HCT116 (cell line): ENCODE data around the gene DMBT1. TPM values are rescaled to one million over a fixed set of nuclear protein-coding genes. Genes with fewer than 3 reads are reported as not detected.

Source experiments
- ATAC-seq: fragments of 200-7000 bp; cut with Tn5 transposase; 2 replicates; pipeline ENCODE4 v1.9.1; 2020; ENCODE audit warnings: mild to moderate bottlenecking, moderate library complexity
- BruUV-seq: library from RNA; stranded (reverse); fragments of 400-500 nt; replicated peaks from 2 replicates; lab custom pipeline; 2021; lab: Mats Ljungman, UMichigan
- CTCF ChIA-PET: fragments of 300-600 bp; sonication (Branson Sonifier 250); formaldehyde crosslinking; loops from one replicate; lab custom pipeline; 2021; ENCODE audit warnings: antibody characterized with exemption; lab: Charles Lee
- POLR2A ChIA-PET: fragments of 300-600, 350-600 bp; sonication (Branson Sonifier 250); formaldehyde crosslinking; loops from one replicate; lab custom pipeline; 2021; ENCODE audit warnings: antibody characterized with exemption; lab: Charles Lee
- RAD21 ChIA-PET, 2 experiments: fragments of 300-600 bp; sonication (Branson Sonifier 250); formaldehyde crosslinking; loops; one replicate each; lab custom pipeline; 2023; ENCODE audit warnings: low total read pairs in 2 of 2; ENCODE audit not compliant: uncharacterized antibody in 2 of 2, unreplicated experiment in 2 of 2, low non-redundant PET in 1 of 2; lab: Charles Lee
- DNase-seq: peaks from one replicate; pipeline ENCODE4 v3.0.0-alpha.2; 2010; ENCODE audit warnings: low read depth, low spot score
- H2AFZ ChIP-seq: fragments of 200-600 bp; shearing (Covaris generic), sonication (generic); 2 replicates; pipeline ENCODE4 v1.6.1; 2017; ENCODE audit warnings: low read depth, mixed run types, mixed read lengths, antibody characterized with exemption, low read length; ENCODE audit not compliant: poor library complexity, severe bottlenecking
- H3K27ac ChIP-seq: 2 replicates; pipeline ENCODE4 v1.5.1; 2012; ENCODE audit warnings: low read depth, low read length
- H3K27me3 ChIP-seq: fragments of 200-600 bp; sonication (generic); 2 replicates; pipeline ENCODE4 v1.6.1; 2016; ENCODE audit warnings: mixed run types, low read length, mixed read lengths; ENCODE audit not compliant: insufficient read depth
- H3K36me3 ChIP-seq, 2 experiments: fragments of 200-500 bp in 1 of 2; fragments of 200-600 bp in 1 of 2; sonication (Bioruptor generic) in 1 of 2; sonication (generic) in 1 of 2; 2 replicates each; pipeline versions ENCODE4 v1.5.1 to v1.6.1; 2014 to 2016; ENCODE audit warnings: low read length in 2 of 2, inconsistent platforms in 1 of 2, mixed read lengths in 1 of 2, mixed run types in 1 of 2; ENCODE audit not compliant: insufficient read depth in 2 of 2, control insufficient read depth in 1 of 2
- H3K4me1 ChIP-seq, 2 experiments: fragments of 200-600 bp in 1 of 2; sonication (generic) in 1 of 2; 2 replicates each; pipeline versions ENCODE4 v1.5.1 to v1.6.1; 2012 to 2017; ENCODE audit warnings: low read length in 2 of 2, inconsistent platforms in 1 of 2, mild to moderate bottlenecking in 1 of 2, mixed read lengths in 1 of 2, mixed run types in 1 of 2, moderate library complexity in 1 of 2; ENCODE audit not compliant: insufficient read depth in 2 of 2, control insufficient read depth in 1 of 2
- H3K4me2 ChIP-seq: fragments of 200-600 bp; sonication (generic); 2 replicates; pipeline ENCODE4 v1.6.1; 2017; ENCODE audit warnings: mixed run types, low read length, mixed read lengths
- H3K4me3 ChIP-seq, 2 experiments: fragments of 200-600 bp in 1 of 2; sonication (generic) in 1 of 2; replicated peaks in 1 of 2; 2 replicates each; pipeline ENCODE4 v1.5.1; 2011 to 2016; ENCODE audit warnings: low read length in 2 of 2, control low read depth in 1 of 2, low read depth in 1 of 2, mild to moderate bottlenecking in 1 of 2, mixed read lengths in 1 of 2, mixed run types in 1 of 2
- H3K79me2 ChIP-seq: fragments of 200-600 bp; sonication (generic); 2 replicates; pipeline ENCODE4 v1.6.1; 2017; ENCODE audit warnings: mild to moderate bottlenecking, mixed run types, low read length, moderate library complexity, mixed read lengths; ENCODE audit not compliant: insufficient read depth
- H3K9ac ChIP-seq: fragments of 200-600 bp; sonication (generic); 2 replicates; pipeline ENCODE4 v1.6.1; 2016; ENCODE audit warnings: low read length, mixed read lengths
- H3K9me2 ChIP-seq: fragments of 200-600 bp; sonication (generic), shearing (Covaris generic); 2 replicates; pipeline ENCODE4 v1.6.1; 2017; ENCODE audit warnings: mixed run types, mild to moderate bottlenecking, moderate library complexity; ENCODE audit not compliant: insufficient read depth
- H3K9me3 ChIP-seq, 2 experiments: fragments of 200-500 bp in 1 of 2; fragments of 200-600 bp in 1 of 2; sonication (Bioruptor generic) in 1 of 2; sonication (generic) in 1 of 2; 2 replicates each; pipeline ENCODE4 v1.6.1; 2014 to 2017; ENCODE audit warnings: low read length in 2 of 2, mixed read lengths in 2 of 2, inconsistent platforms in 1 of 2, low read depth in 1 of 2, mild to moderate bottlenecking in 1 of 2, mixed run types in 1 of 2, moderate library complexity in 1 of 2; ENCODE audit not compliant: control insufficient read depth in 1 of 2, insufficient read depth in 1 of 2
- H4K20me1 ChIP-seq: fragments of 200-600 bp; sonication (generic), shearing (Covaris generic); 2 replicates; pipeline ENCODE4 v1.6.1; 2017; ENCODE audit warnings: mixed run types, mild to moderate bottlenecking, moderate library complexity; ENCODE audit not compliant: insufficient read depth
- RAD21 ChIP-seq: IDR thresholded peaks from 2 replicates; pipeline ENCODE4 v1.6.1; 2012; ENCODE audit warnings: low read depth, mild to moderate bottlenecking
- TCF7L2 ChIP-seq: IDR thresholded peaks from 2 replicates; pipeline ENCODE4 v1.7.0; 2011; ENCODE audit warnings: borderline replicate concordance, inconsistent platforms; ENCODE audit not compliant: insufficient read depth, insufficient read length; ENCODE audit errors: extremely low read depth
- intact Hi-C: fragments of 100-400 bp; cut with micrococcal nuclease; formaldehyde crosslinking; loops from 2 replicates; pipeline ENCODE4 v1.10.0; 2022
- total RNA-seq: library from RNA; stranded (reverse); gene quantifications from one replicate; pipeline ENCODE4 v1.2.1, GENCODE V29; 2021; ENCODE audit not compliant: unreplicated experiment
- TF ChIP-seq, protein P1 (sequence below): IDR thresholded peaks from 2 replicates; pipeline ENCODE4 v1.6.1; 2011; ENCODE audit warnings: mild to moderate bottlenecking, low read length, moderate library complexity; ENCODE audit not compliant: insufficient replicate concordance; ENCODE audit errors: extremely low read depth

The DMBT1 gene
- total RNA-seq, 1 experiment from 2014 or later = 0.17 TPM

DNA sequence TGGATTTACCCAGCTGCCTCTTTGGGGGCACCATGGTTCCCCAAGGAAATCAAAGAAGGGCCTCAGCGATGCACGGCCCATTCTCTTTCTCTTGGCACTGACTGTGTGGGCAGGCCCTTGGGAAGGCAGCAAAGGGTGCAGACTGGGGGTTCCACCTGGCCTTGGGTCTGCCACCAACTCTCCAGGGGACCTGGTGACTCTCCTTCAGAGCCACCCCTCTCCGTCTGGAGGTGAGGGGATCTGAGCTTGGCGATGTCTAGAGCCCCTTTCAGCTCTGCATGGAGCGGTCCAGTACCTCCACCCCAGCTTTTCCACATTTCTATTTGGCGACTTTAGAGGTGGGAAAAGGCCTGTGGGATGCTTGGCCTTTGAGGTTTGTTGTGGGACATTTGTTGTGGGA lies 70.0 kb downstream of the DMBT1 start:
- no peak for TF ChIP-seq RAD21
- no peak for TF ChIP-seq TCF7L2
- Histone ChIP-seq H2AFZ (no peak overlapping the region), H3K27ac (no peak overlapping the region), H3K27me3 (peaks cover 22% of the 10 kb centered on the region; the same call in 1 of the 2 replicates), H3K4me1 (no peaks in the 10 kb centered on the region), H3K4me3 (no peak overlapping the region), H3K9me2 (no peaks in the 10 kb centered on the region), H3K4me2 (no peak overlapping the region), H3K79me2 (no peaks in the 10 kb centered on the region), H3K36me3 (no peaks in the 10 kb centered on the region), H3K9me3 (no peaks in the 10 kb centered on the region), H3K9ac (no peak overlapping the region), H4K20me1 (no peaks in the 10 kb centered on the region)
- DNase-seq = no peak
- ChIA-PET POLR2A (no interaction called here), CTCF (no interaction called here), RAD21 (no interaction called here)
- no TSS peak for BruUV-seq
- intact Hi-C loops = no loop called here
- ATAC-seq = no peak

DNA sequence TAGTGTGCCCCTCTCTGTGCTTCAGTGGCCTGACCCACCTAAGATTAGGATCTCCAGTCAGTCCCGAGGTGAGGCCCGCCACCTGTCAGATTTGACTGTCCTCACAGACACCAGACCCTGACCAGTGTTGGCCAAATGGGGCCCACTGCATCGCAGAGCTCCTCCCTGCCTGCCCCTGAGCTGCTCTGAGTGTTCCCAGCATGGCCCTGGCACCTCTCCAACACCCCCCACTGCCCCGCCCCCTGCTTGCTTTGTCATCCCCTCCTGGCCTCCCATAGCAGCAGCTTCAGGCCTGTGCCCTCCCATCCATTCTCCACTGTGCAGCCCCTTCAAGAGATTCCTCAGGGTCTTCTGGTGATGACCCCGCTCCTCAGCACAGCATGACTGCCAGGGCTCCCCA lies 71.5 kb downstream of the DMBT1 start:
- intact Hi-C loops = no loop called here
- H3K27me3 ChIP-seq = peaks cover 22% of the 10 kb centered on the region; the same call in 1 of the 2 replicates
- ATAC-seq = no peak
- H3K27ac ChIP-seq = no peak overlapping the region
- H3K9me2 ChIP-seq = no peaks in the 10 kb centered on the region
- no peaks in the 10 kb centered on the region for H3K79me2 ChIP-seq
- no peak overlapping the region for H2AFZ ChIP-seq
- no peaks in the 10 kb centered on the region for H3K4me1 ChIP-seq
- CTCF ChIA-PET = no interaction called here
- no peaks in the 10 kb centered on the region for H3K9me3 ChIP-seq
- no peak overlapping the region for H3K9ac ChIP-seq
- H4K20me1 ChIP-seq = no peaks in the 10 kb centered on the region
- H3K4me2 ChIP-seq = no peak overlapping the region
- RAD21 ChIA-PET = no interaction called here
- DNase-seq = no peak
- BruUV-seq = no TSS peak
- H3K4me3 ChIP-seq = no peak overlapping the region
- POLR2A ChIA-PET = no interaction called here
- no peaks in the 10 kb centered on the region for H3K36me3 ChIP-seq
- TF ChIP-seq, protein P1, sequence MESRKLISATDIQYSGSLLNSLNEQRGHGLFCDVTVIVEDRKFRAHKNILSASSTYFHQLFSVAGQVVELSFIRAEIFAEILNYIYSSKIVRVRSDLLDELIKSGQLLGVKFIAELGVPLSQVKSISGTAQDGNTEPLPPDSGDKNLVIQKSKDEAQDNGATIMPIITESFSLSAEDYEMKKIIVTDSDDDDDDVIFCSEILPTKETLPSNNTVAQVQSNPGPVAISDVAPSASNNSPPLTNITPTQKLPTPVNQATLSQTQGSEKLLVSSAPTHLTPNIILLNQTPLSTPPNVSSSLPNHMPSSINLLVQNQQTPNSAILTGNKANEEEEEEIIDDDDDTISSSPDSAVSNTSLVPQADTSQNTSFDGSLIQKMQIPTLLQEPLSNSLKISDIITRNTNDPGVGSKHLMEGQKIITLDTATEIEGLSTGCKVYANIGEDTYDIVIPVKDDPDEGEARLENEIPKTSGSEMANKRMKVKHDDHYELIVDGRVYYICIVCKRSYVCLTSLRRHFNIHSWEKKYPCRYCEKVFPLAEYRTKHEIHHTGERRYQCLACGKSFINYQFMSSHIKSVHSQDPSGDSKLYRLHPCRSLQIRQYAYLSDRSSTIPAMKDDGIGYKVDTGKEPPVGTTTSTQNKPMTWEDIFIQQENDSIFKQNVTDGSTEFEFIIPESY = no peak
